Stimulated activated CD8-positive, alpha-beta memory T cell treated with anti-CD3 and anti-CD28 coated beads, Interleukin-7, amount 100 ng/mL, for 48 hours (primary cell): ENCODE results near the gene GBP4.

Source experiments
- DNase-seq, 2 donors: peaks; one replicate each; pipeline ENCODE4 v3.0.0-alpha.2; 2020; ENCODE audit warnings: low read depth in 1 of 2; ENCODE audit errors: extremely low read depth in 1 of 2

The GBP4 gene

GRCh38 chr1:89171067-89171438 is 27.7 kb downstream of the GBP4 start:
- no peak for DNase-seq

DNA sequence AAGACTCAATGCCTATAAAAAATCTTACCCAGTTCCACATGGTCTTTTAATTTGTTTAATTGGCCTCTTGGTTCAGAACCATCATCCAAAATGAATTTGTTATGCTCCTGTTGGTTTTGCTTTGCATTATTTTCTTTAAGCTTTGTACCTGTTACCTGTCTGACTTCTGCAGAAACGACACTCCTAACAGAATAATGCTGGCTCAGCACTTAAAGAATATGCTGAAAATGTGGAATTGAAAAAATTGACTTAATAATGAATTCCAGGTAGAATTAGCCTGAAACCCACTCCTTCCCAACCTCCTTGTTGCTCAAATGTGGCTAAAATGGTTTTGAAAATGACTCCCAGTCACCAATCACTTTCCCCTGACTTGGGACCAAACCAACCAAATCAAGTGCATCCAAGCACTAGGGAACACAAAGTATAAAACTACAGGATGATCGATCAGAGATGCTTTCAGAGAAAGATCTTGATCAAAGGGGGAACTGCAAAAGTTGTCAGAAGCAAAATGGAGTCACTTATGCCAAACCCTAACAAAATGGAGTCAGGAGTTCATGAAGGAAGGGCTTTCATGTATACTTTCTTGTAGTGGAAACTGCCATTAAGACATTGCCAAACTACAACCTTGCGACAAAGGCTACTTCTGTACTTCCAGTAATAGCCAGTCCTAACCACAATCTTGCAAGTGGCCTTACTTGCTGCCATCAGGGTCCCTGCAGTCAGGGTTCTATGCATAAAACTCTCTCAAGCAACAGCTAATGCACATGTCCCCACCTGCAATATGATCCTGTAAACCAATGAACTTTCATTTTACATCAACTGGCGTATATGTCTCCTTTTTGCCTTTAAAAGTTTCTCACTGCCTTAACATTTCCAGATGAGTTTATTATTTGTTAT is 28.3 kb downstream of the GBP4 start:
- no peak for DNase-seq

DNA sequence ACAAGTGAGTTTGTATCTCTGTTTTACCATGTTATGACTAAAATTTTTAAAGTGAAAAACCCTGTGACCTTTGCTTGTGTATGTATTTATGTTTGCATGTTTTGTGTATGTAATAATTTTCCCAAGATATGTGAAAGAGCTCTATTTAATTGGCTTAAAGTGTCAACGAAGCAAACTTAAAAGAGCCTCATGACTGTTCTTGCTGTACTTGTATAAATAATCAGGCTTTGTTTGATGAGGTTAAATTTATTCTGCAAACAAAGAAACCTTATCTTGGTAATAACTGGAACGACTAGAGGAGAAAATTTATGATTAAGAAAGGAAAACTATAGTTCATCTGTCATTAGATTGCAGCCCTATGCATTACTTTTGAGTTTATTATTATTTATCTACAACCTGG is 29.6 kb downstream of the GBP4 start:
- DNase-seq, result no peak

GRCh38 chr1:89167590-89168230 is 31.0 kb downstream of the GBP4 start:
- DNase-seq, result no peak

DNA sequence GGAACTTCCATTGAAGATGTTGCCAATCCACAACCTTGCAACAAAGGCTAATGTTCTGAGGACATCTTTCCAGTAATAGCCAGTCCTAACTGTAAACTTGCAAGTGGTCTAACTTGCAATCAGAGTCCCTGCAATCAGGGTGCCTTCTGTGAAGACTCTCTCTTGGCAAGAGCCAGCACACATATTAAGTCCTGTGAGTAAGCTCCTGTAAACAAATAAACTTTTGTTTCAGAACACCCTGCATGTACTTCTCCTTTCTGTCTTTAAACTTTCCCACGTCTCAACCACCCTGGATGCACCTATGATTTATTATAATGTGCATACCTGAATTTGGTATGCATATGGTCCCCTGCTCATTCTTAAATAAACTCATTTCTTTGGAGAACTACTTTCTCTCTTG is 32.0 kb downstream of the GBP4 start:
- DNase-seq, result no peak

DNA sequence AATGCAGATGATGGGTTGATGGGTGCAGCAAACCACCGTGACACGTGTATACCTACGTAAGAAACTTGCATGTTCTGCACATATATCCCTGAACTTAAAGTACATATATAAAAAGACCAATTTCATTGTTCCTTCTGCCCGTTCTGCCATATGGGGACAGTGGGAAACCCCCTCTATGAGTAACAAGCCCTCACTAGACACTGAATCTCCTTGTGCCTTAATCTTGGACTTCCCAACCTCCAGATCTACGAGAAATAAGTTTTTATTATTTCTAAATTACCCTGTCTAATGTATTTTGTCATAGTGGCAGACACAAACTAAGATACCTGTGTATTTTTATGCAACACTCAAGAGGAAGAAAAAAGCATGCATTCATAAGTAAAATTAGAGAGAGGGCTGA is 32.9 kb downstream of the GBP4 start:
- DNase-seq, result no peak

DNA sequence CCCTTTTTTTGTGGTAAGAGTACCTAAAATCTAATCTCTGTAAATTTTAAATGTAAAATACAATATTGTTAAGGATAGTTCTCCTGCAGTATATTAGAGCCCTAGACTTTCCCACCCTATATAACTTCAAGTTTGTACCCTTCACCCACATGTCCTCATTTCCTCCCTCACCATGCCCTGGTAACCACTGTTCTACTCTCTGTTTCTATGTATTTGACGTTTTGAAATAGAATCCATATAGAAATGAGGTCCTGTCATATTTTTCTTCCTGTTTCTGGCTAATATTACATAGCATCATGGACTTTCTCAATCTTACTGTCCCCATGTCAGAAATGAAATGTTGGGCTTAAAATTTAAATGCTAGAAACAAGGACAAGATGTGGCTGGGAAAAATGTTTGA is 47.7 kb downstream of the GBP4 start:
- no peak for DNase-seq

DNA sequence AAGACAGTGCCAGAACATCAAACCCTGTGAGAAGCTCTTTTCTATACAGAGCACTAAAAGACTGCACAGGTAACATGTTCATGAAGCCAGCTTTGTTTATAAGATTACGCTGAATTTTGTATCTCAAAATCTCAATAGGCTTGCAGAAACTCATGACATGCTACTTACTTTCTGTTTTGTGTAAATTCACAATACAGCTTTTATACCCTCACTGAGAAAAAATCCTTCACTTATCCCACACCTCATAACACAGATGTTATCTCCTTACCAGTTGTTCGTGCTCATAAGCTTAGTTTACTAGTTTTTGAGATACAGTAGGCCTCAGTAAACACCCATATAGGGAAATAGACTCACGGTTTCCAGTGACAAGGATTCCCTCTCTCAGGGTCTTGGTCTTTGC is 48.8 kb downstream of the GBP4 start:
- DNase-seq, result no peak

- DNase-seq, result no peak
Measured at GRCh38 chr1:89149229-89149628, 49.5 kb downstream of the GBP4 start.

- DNase-seq, result no peak
Measured at GRCh38 chr1:89147678-89148658, 50.8 kb downstream of the GBP4 start.

GRCh38 chr1:89146721-89147120 is 52.0 kb downstream of the GBP4 start:
- no peak for DNase-seq

- DNase-seq, result no peak
Measured at GRCh38 chr1:89143484-89143883, 55.3 kb downstream of the GBP4 start.

- DNase-seq, result no peak
Measured at GRCh38 chr1:89142160-89142559, 56.6 kb downstream of the GBP4 start.

GRCh38 chr1:89133747-89134146 is 65.0 kb downstream of the GBP4 start:
- DNase-seq, result no peak
